ENCODE results near the gene ACIN1. TPM values are rescaled to one million over a fixed set of nuclear protein-coding genes. Genes with fewer than 3 reads are reported as not detected.

Gene ACIN1
- total and polyA plus RNA-seq, 9 of the 15 experiments (the other 6 are each of a cell fraction or from before 2014, with no cell fraction given), result 5.0 to 196 (median 129) TPM

- TF ChIP-seq ZNF589 (CRISPR knock-in tag; IDR thresholded peaks at IDR 0.05; ENCODE audit: low read depth), result no peak
- TF ChIP-seq, protein P1, sequence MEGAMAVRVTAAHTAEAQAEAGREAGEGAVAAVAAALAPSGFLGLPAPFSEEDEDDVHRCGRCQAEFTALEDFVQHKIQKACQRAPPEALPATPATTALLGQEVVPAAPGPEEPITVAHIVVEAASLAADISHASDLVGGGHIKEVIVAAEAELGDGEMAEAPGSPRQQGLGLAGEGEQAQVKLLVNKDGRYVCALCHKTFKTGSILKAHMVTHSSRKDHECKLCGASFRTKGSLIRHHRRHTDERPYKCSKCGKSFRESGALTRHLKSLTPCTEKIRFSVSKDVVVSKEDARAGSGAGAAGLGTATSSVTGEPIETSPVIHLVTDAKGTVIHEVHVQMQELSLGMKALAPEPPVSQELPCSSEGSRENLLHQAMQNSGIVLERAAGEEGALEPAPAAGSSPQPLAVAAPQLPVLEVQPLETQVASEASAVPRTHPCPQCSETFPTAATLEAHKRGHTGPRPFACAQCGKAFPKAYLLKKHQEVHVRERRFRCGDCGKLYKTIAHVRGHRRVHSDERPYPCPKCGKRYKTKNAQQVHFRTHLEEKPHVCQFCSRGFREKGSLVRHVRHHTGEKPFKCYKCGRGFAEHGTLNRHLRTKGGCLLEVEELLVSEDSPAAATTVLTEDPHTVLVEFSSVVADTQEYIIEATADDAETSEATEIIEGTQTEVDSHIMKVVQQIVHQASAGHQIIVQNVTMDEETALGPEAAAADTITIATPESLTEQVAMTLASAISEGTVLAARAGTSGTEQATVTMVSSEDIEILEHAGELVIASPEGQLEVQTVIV (CRISPR knock-in tag; IDR thresholded peaks at IDR 0.05; ENCODE audit: borderline replicate concordance), result no peak
- no peak for TF ChIP-seq HDGF (IDR thresholded peaks at IDR 0.05)
- no peak for TF ChIP-seq NCOA4 (IDR thresholded peaks at IDR 0.05; ENCODE audit: partially characterized antibody)
- TF ChIP-seq ZKSCAN3 (CRISPR knock-in tag; IDR thresholded peaks at IDR 0.05), result no peak
- no peak for TF ChIP-seq SNAPC5 (CRISPR knock-in tag; IDR thresholded peaks at IDR 0.05)
- no peak for TF ChIP-seq CSDE1 (IDR thresholded peaks at IDR 0.05)
- TF ChIP-seq BCL6 (CRISPR knock-in tag; IDR thresholded peaks at IDR 0.05), result no peak
- TF ChIP-seq, protein P2, sequence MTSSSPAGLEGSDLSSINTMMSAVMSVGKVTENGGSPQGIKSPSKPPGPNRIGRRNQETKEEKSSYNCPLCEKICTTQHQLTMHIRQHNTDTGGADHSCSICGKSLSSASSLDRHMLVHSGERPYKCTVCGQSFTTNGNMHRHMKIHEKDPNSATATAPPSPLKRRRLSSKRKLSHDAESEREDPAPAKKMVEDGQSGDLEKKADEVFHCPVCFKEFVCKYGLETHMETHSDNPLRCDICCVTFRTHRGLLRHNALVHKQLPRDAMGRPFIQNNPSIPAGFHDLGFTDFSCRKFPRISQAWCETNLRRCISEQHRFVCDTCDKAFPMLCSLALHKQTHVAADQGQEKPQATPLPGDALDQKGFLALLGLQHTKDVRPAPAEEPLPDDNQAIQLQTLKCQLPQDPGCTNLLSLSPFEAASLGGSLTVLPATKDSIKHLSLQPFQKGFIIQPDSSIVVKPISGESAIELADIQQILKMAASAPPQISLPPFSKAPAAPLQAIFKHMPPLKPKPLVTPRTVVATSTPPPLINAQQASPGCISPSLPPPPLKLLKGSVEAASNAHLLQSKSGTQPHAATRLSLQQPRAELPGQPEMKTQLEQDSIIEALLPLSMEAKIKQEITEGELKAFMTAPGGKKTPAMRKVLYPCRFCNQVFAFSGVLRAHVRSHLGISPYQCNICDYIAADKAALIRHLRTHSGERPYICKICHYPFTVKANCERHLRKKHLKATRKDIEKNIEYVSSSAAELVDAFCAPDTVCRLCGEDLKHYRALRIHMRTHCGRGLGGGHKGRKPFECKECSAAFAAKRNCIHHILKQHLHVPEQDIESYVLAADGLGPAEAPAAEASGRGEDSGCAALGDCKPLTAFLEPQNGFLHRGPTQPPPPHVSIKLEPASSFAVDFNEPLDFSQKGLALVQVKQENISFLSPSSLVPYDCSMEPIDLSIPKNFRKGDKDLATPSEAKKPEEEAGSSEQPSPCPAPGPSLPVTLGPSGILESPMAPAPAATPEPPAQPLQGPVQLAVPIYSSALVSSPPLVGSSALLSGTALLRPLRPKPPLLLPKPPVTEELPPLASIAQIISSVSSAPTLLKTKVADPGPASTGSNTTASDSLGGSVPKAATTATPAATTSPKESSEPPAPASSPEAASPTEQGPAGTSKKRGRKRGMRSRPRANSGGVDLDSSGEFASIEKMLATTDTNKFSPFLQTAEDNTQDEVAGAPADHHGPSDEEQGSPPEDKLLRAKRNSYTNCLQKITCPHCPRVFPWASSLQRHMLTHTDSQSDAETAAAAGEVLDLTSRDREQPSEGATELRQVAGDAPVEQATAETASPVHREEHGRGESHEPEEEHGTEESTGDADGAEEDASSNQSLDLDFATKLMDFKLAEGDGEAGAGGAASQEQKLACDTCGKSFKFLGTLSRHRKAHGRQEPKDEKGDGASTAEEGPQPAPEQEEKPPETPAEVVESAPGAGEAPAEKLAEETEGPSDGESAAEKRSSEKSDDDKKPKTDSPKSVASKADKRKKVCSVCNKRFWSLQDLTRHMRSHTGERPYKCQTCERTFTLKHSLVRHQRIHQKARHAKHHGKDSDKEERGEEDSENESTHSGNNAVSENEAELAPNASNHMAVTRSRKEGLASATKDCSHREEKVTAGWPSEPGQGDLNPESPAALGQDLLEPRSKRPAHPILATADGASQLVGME (CRISPR knock-in tag; IDR thresholded peaks at IDR 0.05), result no peak
- TF ChIP-seq SLC30A9 (CRISPR knock-in tag; IDR thresholded peaks at IDR 0.05), result no peak
- TF ChIP-seq ELK1 (CRISPR knock-in tag; IDR thresholded peaks at IDR 0.05), result no peak
- TF ChIP-seq E2F8 (IDR thresholded peaks at IDR 0.05; ENCODE audit: low read depth, partially characterized antibody), result peak; percentile 23
- TF ChIP-seq ZFPM2 (CRISPR knock-in tag; IDR thresholded peaks at IDR 0.05), result no peak
- TF ChIP-seq LEF1 (IDR thresholded peaks at IDR 0.05), result peak; percentile 38; the same call in 1 of the 2 replicates
- TF ChIP-seq FIP1L1 (IDR thresholded peaks at IDR 0.05; ENCODE audit: low read depth, low read length, poor library complexity, severe bottlenecking), result no peak
Observed at GRCh38 chr14:23095196-23096108, 516 bp upstream of the ACIN1 start, which contains the start of gene C14orf119 (continued).

Measured in K562 (cell line).